Measurements from ENCODE around the gene MMEL1. TPM values are rescaled to one million over a fixed set of nuclear protein-coding genes. Genes with fewer than 3 reads are reported as not detected.
"Not testable (repeated sequence)": the region's sequence is repeated elsewhere in the genome, so short reads cannot be mapped to it uniquely, and the experiment has no call there.

The MMEL1 gene
- total RNA-seq, 1 donor from 2014 or later = 3.4 TPM

DNA sequence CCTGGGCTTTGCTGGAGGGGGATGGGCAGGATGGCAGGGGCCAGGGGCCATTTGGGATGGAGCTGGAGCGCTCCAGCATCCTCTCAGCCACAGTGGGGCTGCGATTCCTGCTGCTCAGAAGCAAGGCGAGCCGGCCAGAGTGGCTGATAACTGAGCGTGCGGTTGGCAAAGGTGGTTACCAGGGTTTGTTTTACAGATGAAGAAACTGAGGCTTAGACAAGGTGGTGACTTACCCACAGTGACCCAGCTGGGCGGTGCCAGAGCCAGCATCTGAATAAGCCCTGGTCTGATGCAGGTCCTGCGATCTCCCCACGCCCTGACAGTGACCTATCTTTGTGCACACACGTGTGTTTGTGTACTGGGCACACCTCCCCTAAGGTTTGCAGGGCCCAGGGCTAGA, 52.1 kb downstream of the MMEL1 start:
- no peak for DNase-seq (ENCODE audit: low spot score in 2 of 2, unreplicated experiment in 2 of 2)
- TF ChIP-seq CTCF (IDR thresholded peaks at IDR 0.05; ENCODE audit: unreplicated experiment) = no peak
- Mint-ChIP-seq H3K36me3 (no peaks in the 10 kb centered on the region), H3K9me3 (no peaks in the 10 kb centered on the region), H3K4me1 (peaks cover 38% of the 10 kb centered on the region), H3K27ac (no peak overlapping the region), H3K27me3 (ENCODE audit: low read depth) (no peaks in the 10 kb centered on the region), H3K4me3 (no peak overlapping the region)

DNA sequence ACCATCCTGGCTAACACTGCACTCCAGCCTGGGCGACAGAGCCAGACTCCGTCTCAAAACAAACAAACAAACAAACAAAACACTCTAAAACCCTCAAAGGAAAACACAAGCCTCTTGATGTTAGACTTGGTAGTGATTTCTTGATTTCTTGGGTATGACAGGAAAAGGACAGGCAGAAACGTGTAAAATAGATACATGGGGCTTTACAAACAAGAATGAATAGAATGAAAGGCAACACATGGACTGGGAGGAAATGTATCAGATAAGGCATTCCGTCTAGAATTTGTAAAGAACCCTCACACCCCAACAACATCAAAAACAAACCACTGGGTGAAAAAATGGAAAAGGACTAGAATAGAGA, 54.1 kb downstream of the MMEL1 start:
- H3K4me3 Mint-ChIP-seq = no peak overlapping the region
- TF ChIP-seq CTCF (IDR thresholded peaks at IDR 0.05; ENCODE audit: unreplicated experiment) = no peak
- peak overlapping the region; percentile 93 for H3K27ac Mint-ChIP-seq
- peaks cover 5% of the 10 kb centered on the region for H3K9me3 Mint-ChIP-seq
- peaks cover 3% of the 10 kb centered on the region for H3K27me3 Mint-ChIP-seq (ENCODE audit: low read depth)
- no peaks in the 10 kb centered on the region for H3K36me3 Mint-ChIP-seq
- peaks cover 20% of the 10 kb centered on the region for H3K4me1 Mint-ChIP-seq
- DNase-seq (ENCODE audit: low spot score in 2 of 2, unreplicated experiment in 2 of 2) = no peak

- Mint-ChIP-seq H3K4me1 (peaks cover 16% of the 10 kb centered on the region), H3K9me3 (peaks cover 14% of the 10 kb centered on the region)
- not testable (repeated sequence) for DNase-seq (ENCODE audit: low spot score in 2 of 2, unreplicated experiment in 2 of 2); H3K4me3 Mint-ChIP-seq; H3K36me3 Mint-ChIP-seq; H3K27ac Mint-ChIP-seq; H3K27me3 Mint-ChIP-seq (ENCODE audit: low read depth)
Measured at GRCh38 chr1:2577565-2578075, 55.2 kb downstream of the MMEL1 start.

DNA sequence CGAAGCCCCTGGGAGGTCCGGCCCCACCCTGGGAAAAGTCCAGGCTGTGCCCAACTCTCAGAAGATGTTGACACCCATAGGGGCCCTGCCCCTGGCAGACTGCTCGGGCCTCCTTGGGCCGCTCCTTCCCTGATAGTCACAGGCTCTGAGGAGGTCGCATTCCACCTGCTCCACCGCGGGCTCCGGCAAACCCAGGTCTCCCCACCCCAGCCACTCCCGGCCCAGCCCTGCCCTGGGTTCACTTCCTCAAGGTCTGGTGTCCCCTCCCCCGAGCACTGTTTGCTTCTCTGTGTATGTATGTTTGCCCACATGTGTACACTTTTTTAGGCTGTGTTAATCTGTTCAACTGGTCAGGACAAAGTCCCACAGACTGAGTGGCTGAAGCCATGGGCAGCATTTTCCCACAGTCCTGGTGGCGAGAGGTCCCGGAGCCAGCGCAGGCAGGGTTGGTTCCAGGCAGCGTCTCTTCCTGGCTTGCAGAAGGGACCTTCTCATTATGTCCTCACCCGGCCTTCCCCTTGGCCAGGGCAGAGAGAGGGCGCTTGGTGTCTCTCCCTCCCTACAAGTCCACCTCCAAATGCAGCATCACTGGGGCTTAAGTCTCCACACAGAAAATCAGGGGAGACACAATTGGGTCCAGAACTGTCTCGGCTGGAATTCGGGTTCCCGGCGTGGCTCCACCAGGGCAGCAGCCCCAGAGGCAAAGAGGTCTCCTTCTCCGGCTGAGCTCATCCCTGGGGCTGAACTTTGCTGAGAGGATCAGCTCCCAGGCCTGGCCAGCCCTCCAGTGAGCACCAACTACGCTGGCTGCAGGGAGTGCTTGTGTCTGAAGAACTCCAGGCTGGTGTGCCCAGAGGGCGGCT, 56.8 kb downstream of the MMEL1 start:
- H3K9me3 Mint-ChIP-seq = peaks cover 14% of the 10 kb centered on the region
- no peak overlapping the region for H3K4me3 Mint-ChIP-seq
- DNase-seq (ENCODE audit: low spot score in 2 of 2, unreplicated experiment in 2 of 2) = no peak
- H3K27ac Mint-ChIP-seq = no peak overlapping the region
- no peak for TF ChIP-seq CTCF (IDR thresholded peaks at IDR 0.05; ENCODE audit: unreplicated experiment)
- no peaks in the 10 kb centered on the region for H3K36me3 Mint-ChIP-seq
- H3K27me3 Mint-ChIP-seq (ENCODE audit: low read depth) = peaks cover 7% of the 10 kb centered on the region
- peaks cover 11% of the 10 kb centered on the region for H3K4me1 Mint-ChIP-seq

DNA sequence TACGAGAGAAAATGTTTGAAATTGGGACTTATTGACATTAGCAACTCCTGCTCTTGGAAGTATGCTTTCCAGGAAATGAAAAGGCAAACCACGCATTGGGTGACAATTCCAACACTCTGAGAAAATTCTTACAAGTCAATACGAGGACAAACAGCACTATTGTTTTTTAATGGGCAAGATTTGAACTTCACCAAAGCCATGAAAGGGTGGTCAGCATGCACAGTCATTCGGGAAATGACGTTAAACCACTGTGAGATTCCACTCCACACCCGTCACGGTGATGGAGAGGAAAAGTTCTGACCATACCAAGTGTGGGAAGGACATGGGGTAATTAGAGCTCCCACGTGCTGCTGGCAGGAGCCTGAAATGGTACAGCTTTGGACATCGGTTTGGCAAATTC, 58.5 kb downstream of the MMEL1 start:
- H3K4me3 Mint-ChIP-seq = no peak overlapping the region
- no peak for TF ChIP-seq CTCF (IDR thresholded peaks at IDR 0.05; ENCODE audit: unreplicated experiment)
- peaks cover 7% of the 10 kb centered on the region for H3K27me3 Mint-ChIP-seq (ENCODE audit: low read depth)
- H3K9me3 Mint-ChIP-seq = peaks cover 14% of the 10 kb centered on the region
- peaks cover 11% of the 10 kb centered on the region for H3K4me1 Mint-ChIP-seq
- no peaks in the 10 kb centered on the region for H3K36me3 Mint-ChIP-seq
- DNase-seq (ENCODE audit: low spot score in 2 of 2, unreplicated experiment in 2 of 2) = no peak
- H3K27ac Mint-ChIP-seq = no peak overlapping the region

DNA sequence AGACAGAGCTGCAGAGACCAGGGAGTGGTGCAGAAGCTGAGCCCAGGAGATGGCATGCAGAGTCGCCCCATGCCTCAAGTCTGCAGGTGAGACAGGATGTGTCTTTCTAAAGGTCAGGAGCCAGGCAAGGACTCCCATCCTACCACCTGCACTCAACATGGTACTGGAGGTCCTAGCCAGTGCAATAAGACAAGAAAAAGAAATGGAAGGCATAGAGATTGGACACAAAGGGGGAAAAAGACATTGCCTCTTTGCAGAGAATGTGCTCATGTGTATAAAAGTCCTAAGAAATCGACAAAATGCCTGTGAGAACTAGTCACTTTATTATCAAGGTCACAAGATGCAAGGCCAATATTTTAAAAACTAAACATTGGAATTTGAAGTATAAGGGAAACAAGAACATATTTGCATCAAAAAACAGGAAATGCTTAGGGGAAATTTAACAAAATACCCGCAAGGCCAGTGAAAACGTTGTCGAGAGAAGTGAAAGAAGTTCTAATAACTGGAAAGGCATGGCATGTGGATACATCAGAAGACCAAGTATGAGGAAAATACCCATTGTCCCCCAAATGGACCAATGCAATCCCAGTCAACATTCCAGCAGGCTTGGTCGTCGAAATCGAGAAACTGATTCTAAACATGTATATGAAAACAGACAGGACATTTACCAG, 59.4 kb downstream of the MMEL1 start:
- peaks cover 11% of the 10 kb centered on the region for H3K27me3 Mint-ChIP-seq (ENCODE audit: low read depth)
- DNase-seq (ENCODE audit: low spot score in 2 of 2, unreplicated experiment in 2 of 2) = no peak
- TF ChIP-seq CTCF (IDR thresholded peaks at IDR 0.05; ENCODE audit: unreplicated experiment) = no peak

More for the DNA sequence above, 59.4 kb downstream of the MMEL1 start:
- Mint-ChIP-seq H3K4me3 (no peak overlapping the region), H3K4me1 (peaks cover 5% of the 10 kb centered on the region), H3K36me3 (no peaks in the 10 kb centered on the region), H3K27ac (no peak overlapping the region), H3K9me3 (peaks cover 14% of the 10 kb centered on the region)
